IPS-18c (cell line): ENCODE data around the gene LPO.

ENCODE experiments used
- H3K4me3 ChIP-seq: 2 replicates; pipeline ENCODE4 v1.7.0; 2013; ENCODE audit warnings: low read depth, mild to moderate bottlenecking, low read length, moderate library complexity; ENCODE audit not compliant: insufficient read depth
- H3K9me3 ChIP-seq: one replicate; pipeline ENCODE4 v1.6.1; 2013; ENCODE audit warnings: mild to moderate bottlenecking, low read length, moderate library complexity; ENCODE audit not compliant: control insufficient read depth, insufficient read depth

Gene LPO

DNA sequence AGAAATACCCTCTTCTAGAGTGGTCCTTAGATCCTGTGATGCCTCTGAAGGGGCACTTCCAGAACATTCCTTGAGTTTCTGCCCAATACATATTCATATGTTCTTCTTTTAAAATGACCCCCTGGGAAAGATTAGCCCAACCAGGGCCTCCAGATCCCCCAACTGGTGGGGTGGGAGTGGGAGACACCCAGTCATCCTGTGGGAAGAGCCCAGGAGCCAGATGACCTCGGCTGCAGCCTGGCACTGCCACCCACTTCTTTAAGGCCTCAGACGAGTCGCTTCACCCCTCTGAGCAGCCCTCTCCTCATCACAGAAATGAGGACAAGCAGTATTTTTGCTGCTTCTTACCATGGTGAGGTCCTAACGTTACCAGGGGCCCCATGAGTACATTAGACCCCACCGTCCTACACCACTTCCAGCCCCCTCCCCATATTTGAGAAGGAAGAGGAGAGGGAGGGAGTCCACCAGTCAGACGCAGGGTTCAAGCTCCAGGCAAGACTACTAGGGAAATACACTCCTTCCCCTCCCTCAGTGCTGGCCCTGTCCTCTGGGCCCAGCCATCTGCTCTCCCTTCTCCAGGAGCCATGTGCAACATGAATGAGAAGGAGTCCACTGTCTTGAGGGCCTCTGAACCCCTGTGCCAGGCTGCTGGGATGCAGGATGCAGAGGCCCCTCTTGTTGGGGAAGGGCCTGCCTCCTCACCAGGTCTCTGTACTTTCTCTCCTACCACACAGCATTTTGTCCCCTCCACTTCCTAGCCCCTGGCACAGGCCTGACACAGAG lies 30.6 kb downstream of the LPO start:
- Histone ChIP-seq H3K4me3 (no peak overlapping the region), H3K9me3 (no peaks in the 10 kb centered on the region)

DNA sequence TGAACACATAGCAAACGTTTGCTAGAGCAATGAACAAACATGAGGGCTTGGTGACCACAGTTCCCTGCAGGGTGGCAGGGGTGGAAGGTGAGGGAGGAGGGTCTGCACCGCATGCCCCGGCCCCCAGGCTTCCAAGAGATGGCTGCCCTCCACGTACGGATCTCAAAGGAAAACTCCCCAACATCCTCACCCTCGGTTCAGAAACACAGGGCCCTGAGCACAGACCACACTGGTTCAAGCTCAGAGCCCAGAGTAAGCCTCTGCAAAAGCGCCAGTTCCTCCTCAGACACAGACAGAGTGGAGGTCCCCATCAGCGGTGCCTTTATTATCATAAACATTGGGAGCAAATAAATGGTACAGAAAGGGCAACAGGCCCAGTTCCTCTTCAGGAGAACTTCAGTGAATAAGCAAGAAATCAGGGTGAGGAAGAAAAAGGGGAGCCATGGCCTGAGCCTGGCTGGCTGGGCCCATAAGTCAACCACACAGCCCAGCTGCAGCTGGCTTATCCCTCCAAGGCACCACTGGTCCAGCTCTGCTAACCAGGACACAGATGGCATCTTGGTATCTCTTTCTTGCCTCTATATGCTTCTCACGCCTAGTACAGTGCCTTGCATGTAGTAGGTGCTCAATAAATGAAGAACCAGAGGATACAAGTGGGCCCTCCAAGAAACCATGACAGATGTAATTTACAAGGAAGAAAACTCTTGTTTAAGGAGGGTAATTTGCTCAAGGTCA lies 31.3 kb downstream of the LPO start:
- H3K4me3 ChIP-seq: no peak overlapping the region

DNA sequence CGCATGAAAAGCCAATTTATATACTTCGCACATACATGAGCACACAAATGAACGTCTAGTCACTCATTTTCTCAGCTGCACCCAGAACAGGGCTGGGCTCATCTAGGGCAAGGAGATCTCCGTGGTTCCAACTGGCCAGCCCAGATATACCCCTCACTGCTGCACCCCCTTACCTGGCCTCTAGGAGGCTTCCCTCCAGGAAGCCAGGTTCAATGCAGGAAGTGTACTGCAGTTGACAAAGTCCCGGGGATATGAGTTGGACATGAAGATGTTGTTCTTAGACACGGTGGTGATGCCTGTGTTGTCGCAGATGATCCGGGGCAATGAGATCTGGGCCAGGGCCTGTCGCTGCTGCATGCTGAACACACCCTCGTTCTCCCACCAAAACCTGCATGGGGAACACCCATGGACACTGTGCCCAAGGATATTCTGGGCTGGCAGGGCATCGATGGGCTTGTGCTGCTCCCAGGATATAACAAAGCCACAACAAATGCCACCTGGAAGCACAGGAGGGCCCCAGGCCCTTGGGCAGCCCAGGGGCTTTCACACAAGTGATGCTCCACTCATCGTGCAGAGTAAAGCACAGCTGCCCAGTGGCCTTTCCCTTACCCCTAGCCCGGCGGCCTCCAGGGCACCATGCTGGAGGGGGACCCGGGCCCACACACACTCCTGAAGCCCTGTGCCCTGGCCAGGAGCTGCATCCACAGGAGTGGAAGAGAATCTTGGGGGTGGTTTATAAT lies 32.3 kb downstream of the LPO start:
- H3K4me3 ChIP-seq: no peak overlapping the region
- no peaks in the 10 kb centered on the region for H3K9me3 ChIP-seq

More for the DNA sequence above, 31.3 kb downstream of the LPO start:
- no peaks in the 10 kb centered on the region for H3K9me3 ChIP-seq

- Histone ChIP-seq H3K4me3 (no peak overlapping the region), H3K9me3 (no peaks in the 10 kb centered on the region)
Measured at GRCh38 chr17:58271216-58271931, 33.0 kb downstream of the LPO start.

DNA sequence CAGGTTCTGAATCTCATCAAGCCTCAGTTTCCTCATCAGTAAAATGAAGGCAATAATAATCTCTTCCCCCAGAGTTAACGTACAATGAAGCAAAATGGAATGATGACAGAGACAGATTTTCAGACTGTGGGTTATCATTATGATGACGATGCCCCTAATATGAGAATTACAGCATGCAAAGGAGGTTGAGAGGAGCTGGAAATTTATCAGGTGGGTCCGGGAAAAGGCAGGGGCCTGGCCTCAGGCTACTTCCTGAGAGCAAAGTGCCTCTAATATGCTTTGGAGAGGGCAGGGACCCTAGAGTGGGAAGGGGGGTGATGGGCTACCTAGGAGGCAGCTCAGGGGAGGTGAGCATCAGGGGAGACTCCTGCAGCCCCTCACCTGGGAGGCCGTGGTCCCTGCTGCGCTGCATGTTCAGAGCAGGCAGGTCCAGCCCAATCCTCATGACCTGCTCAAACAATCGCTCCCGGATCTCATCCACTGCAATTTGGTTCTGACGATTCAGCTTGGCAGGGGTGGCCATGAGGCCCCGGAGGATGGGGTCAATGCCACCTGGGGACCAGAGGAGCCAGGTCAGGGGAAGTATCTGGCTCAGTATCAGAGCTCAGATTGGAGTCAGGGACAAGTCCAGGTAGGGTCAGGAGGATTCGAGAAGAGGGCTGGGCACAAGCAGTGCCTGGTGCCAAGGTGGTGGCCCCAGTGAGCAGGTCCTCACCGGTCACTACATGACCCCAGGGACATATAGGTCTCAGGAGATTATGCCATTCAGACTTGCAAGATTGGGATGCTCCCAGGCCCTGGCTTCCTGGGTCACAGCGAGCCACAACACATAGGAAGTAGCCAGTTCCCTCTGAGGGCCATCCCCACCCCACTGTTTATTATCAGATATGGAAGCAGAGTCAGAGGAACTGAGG lies 34.2 kb downstream of the LPO start:
- Histone ChIP-seq H3K9me3 (no peaks in the 10 kb centered on the region), H3K4me3 (no peak overlapping the region)

DNA sequence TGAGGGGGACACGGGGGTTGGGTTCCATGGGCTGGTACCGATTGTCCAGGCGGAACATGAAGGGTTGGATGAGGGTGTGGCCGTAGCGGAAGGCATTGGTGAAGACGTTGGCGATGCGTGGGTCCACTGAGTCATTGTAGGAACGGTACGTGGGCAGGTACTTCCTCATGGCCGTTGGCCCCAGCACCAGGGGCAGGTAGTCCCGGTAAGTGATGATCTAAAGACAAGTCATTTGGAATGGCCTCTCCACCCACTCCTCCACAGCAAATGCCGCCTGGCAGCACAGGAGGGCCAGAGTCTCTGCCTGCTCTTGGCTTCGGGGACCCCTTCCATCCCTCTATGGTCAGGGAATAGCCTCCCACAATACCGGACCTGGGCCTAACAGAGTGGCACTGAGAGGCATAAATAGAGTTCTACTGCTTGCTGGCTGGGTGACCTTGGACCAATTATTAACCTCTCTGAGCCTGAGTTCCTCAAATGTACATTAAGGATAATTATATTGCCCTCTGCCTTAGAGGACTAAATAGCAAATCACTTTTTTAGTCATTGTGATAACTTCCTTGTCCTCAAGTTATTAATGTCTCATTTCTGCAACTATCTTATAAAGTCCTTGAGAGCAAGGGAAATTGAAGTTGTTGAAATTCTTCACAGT lies 35.2 kb downstream of the LPO start:
- no peak overlapping the region for H3K4me3 ChIP-seq
- no peaks in the 10 kb centered on the region for H3K9me3 ChIP-seq

DNA sequence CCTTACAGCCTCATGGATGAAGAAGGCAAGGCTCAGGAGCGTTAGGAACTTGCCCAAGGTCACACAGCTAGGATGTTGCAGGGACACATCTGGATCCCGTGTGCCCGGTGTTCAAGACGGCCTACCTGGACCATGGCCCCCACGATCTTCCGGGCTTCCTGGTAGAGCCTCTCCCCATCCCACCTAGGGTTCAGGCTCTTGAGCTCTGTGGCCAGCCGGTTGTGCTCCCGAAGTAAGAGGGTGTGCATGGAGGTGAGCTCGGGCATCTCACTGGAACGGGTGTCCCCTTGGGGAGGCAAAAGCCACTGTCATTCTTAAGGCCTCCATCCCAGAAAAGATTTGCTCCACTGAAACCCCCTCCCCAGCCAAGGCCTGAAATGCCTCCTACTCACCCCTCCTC lies 37.0 kb downstream of the LPO start:
- no peak overlapping the region for H3K4me3 ChIP-seq
- no peaks in the 10 kb centered on the region for H3K9me3 ChIP-seq

GRCh38 chr17:58276423-58276822 lies 38.0 kb downstream of the LPO start:
- Histone ChIP-seq H3K9me3 (no peaks in the 10 kb centered on the region), H3K4me3 (no peak overlapping the region)

- Histone ChIP-seq H3K9me3 (no peaks in the 10 kb centered on the region), H3K4me3 (no peak overlapping the region)
Measured at GRCh38 chr17:58277107-58277801, 38.9 kb downstream of the LPO start.

DNA sequence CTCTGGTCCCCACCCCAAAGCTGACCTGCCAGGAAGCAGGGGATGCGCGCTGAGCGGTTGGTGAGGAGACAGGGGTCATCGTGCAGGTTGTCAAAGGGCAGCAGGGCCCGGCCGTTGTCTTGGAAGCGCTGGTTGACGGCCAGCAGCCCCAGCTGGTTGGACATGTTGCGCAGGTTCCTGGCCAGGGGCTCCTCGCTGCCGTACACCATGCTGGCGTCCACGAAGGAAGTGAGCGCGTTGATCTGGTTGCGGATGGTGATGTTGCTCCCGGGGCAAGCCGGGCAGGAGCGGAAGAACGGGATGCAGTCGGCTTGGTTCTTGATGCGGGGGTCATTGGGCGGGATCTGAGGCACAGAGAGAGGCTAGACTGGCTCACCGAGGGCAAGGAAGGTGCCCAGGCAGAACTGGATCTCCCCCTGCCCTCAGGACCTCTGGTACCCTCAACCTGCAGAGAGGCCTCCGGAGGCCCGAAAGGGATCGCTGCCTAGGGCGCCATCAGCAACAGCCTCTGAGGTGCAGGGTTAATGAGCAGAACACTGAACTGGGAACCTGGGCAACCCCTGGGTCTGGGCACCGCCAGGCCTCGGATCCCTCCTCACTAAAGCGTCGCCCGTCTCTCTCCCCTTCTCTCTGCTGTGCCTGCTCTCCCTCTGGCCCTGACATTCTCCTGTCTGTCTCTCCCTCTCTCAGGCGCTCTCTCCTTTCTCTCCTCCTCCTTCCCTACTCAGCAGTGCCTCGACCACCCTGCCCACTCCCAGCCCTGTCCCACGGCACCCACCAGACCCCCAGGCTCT lies 39.6 kb downstream of the LPO start:
- Histone ChIP-seq H3K9me3 (no peaks in the 10 kb centered on the region), H3K4me3 (no peak overlapping the region)

DNA sequence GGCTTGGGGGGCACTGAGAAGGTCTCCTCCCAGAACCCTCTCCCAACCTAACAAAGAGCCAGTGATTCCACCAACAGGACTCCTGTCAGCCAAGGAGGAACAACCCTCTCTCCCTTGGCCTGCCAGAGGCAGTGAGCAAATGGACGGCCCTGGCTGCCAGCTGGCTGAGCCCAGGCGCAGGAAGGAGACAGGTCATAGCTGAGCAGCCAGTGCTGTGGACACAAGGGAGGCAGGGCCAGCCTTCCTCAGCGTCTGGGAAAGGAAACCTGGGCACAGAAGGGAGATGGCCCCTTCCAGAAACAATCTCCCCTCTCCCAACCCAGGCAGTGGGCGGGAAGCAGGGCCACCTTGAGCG lies 40.3 kb downstream of the LPO start:
- Histone ChIP-seq H3K4me3 (no peak overlapping the region), H3K9me3 (no peaks in the 10 kb centered on the region)

DNA sequence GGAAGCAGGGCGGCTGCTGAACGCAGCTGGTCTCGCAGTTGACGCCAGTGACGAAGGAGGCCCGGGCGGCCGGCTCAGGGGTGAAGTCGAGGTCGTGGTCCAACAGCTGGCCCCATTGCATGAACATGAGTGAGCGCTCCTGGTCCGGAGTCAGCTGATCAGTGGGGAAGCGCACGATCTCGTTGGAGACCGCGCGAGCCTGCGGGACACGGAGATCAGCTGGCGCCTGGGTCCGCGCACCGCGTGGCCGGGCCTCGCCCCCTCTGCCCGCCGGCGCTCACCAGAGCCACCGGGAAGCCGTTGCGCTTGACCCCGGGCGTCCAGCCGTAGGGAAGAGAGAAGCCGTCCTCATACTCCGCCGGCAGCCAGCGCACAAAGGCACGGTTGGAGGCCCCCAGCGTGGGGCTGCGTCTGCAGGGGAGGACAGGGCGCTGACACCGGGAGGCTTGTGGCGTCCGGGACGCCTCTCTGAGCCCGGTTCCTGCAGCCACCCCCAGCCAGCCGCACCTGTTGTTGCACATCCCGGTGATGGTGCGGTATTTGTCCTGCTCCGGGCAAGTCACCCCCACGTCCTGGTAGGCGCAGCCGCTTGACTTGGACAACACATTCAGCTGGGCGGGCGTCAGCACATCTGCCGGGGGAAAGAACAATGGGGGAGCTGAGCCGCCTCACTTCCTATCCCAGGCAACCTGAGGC lies 40.8 kb downstream of the LPO start:
- H3K9me3 ChIP-seq: no peaks in the 10 kb centered on the region
- H3K4me3 ChIP-seq: no peak overlapping the region

GRCh38 chr17:58279736-58280479 lies 41.5 kb downstream of the LPO start:
- Histone ChIP-seq H3K4me3 (no peak overlapping the region), H3K9me3 (no peaks in the 10 kb centered on the region)
